Left renal pelvis (tissue), 4 donors: ENCODE results near the gene VWA3B. TPM values are rescaled to one million over a fixed set of nuclear protein-coding genes. Genes with fewer than 3 reads are reported as not detected.
"Not testable (repeated sequence)": the region's sequence is repeated elsewhere in the genome, so short reads cannot be mapped to it uniquely, and the experiment has no call there.

Experiments
- DNase-seq, 4 donors: peaks; one replicate each; pipeline ENCODE4 v3.0.0-alpha.2; 2013; ENCODE audit warnings: low read depth in 4 of 4, low spot score in 3 of 4
- polyA plus RNA-seq, 4 donors: library from polyadenylated mRNA; unstranded; fragments of 120-200 nt; gene quantifications; one replicate each; pipeline ENCODE4 v1.2.1, GENCODE V29; 2013; ENCODE audit not compliant: insufficient read length in 4 of 4

Gene VWA3B
- polyA plus RNA-seq, 4 donors: 0.26 to 0.94 (median 0.70) TPM

DNA sequence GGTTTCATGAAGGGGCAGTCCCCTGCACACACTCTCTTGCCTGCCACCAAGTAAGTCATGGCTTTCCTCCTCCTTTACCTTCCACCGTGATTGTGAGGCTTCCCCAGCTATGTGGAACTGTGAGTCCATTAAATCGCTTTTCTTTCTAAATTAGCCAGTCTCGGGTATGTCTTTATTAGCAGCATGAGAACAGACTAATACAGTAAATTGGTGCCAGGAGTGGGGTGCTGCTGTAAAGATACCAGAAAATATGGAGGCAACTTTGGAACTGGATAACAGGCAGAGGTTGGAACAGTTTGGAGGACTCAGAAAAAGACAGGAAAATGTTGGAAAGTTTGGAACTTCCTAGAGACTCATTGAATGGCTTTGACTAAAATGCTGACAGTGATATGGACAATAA, 233.2 kb downstream of the VWA3B start:
- not testable (repeated sequence) for DNase-seq

DNA sequence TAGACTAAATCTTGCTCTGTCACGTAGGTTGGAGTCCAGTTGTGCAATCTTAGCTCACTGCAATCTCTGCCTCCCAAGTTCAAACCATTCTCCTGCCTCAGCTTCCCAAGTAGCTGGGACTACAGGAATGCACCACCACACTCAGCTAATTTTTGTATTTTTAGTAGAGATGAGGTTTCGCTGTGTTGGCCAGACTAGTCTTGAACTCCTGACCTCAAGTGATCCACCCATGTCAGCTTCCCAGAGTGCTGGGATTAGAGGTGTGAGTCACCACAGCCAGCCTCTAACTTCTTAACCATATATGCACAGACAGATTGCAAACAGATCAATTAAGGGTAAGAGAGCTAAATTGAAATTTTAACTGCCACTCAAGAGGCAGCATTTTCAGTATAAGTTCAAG, 237.2 kb downstream of the VWA3B start:
- no peak for DNase-seq

DNA sequence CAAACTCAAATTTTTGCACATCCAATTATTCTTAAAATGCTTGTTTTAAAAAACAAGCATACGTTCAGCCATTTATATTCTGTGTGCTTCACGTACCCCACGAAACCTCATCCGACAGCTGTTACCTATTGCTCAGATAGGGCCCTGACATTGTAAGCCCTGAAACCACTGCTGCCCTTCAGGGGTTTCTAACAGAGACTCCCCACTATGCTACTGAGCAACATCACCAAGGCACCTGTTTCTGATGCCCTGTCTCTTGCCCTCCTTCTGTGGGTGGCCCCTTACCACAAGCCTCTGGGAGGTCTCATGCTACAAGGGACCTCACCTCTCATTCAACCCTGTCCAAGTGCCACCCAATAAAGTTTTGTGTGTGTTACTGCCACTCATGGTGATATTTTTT, 240.8 kb downstream of the VWA3B start:
- DNase-seq: no peak

DNA sequence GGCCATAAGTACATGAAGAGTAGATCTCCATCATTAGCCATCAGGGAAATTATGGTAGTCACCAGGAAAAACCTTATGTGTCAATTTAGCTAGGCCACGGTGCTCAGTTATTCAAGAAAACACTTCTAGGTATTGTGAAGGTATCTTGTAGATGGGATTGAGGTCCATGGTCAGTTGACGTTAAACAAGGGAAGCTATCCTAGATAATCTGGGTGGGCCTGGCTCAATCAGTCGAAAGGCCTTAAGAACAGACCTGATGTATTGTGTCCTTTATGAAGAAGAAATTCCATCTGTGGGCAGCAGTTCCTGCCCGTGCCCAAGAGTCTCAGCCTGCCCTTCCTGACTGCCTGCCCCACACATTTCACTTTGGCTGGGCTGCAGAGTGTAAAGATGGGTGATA, 242.6 kb downstream of the VWA3B start:
- no peak for DNase-seq

DNA sequence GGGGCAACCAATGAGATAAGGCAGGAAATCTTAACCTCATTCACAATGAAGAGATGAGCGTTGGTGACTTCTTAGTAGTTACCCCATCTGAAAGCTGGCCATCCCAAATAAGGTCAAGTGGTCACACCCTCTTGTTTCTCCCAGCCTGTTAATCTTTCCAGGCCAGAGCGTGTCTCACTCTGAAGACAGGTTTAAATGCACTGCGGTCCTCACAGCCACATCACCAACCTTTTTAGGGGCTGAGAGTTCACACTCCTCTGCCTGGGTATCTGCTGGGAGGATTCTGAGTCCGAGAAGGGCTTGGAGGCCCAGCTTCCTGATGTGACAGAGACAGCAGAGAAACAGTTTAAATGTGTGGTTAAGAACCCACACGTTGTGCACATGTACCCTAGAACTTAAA, 246.0 kb downstream of the VWA3B start:
- DNase-seq: no peak

DNA sequence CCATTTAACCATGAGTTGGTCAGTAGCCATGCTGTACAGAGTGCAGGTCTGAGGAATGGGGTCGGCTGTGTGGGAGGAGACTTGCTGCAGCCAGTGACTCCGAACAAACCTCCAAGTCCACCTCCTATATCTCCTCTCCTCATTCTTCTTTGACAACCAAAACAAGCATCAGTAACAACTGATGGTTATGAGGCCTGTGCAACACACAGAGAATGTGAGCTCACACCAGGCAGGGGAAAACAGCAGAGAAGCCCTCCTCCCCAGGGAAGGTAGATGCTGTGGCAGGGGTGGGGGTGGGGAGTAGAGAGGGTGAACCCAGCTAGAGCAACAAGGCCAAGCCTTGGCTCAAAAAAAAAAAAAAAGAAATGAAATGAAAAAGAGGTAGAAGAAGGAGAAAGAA, 247.0 kb downstream of the VWA3B start:
- DNase-seq: no peak

DNA sequence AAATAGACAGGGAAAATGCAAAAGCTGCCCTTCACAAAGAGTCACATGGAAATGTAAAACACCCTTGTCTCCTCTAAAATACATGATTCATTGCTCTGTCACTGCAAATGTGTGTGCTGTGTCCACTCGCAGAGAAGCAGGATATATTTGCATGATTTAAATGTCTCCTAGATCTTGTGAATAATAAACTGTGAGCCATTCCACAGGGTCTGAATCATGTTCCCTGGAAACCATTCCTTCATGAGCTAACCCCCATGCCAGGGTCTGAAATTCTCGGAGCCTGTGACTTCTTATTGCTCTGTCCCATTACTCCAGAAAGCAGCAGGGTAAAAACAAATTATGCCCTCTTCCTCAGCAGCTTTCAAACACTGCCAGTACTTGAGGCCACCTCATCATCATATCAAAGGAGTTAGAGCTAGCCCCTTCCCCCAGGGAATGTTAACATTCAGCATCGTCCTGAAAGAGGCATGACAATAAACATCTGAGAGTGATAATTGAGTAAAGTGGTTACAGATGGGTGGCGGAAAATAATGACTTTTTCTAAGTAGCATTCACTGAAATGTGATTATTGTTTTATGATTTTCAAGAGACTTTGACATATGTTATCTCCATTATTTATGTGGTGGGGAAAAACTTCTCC, 247.6 kb downstream of the VWA3B start:
- no peak for DNase-seq

DNA sequence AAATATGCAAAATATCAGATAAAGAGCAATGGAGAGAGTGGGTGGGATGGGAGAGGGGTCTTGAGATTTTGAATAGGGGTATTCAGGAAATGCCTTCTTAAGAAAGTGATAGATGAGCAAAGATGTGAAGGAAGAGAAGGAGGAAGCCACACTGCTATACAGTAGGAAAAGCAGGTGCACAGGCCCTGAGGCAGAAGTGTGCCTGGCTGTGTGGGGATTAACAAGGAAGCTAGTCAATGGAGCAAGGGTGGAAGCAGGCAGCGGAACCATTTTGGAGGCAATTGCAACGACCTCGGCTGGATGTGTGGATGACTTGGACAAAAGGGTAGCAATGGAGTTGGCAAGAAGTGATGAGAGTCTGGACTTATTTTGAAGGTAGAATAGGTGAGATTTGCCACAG, 248.3 kb downstream of the VWA3B start:
- no peak for DNase-seq

DNA sequence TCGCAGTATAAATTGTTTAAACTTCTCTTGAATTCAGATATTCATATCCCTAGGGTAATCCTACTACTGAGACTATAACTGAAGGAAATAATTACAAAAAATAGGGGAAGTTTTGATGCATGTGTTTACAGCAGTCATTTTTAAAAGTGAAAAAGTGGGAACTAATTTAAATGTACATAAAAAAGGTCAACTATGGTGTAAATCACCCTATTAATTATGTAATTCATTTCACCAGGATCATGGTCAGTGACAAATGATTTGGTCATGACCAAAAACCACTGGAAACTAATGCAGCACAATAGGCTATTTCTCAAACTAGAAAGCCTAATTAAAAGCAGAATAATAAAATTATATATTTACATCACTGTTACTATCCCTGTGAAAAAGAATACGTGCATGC, 254.3 kb downstream of the VWA3B start:
- no peak for DNase-seq

DNA sequence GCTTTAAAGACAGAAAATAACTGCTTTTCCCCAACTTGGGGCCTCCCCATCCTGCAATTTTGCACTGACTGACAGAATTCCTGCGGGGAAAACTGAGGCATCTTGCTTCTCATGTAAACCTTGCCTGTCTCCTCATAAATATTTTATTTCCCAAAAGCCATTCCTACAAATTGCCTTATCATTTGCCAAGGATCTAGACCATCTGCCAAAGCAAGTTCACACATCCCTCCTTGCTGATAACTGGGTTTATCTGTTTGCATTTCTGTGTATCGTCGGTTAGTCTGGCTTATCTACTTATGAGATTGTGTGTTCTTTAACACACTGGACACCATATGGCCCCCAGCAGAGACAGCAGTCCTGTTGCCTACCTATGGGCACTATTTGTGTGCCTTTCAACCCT, 256.3 kb downstream of the VWA3B start:
- DNase-seq: no peak

DNA sequence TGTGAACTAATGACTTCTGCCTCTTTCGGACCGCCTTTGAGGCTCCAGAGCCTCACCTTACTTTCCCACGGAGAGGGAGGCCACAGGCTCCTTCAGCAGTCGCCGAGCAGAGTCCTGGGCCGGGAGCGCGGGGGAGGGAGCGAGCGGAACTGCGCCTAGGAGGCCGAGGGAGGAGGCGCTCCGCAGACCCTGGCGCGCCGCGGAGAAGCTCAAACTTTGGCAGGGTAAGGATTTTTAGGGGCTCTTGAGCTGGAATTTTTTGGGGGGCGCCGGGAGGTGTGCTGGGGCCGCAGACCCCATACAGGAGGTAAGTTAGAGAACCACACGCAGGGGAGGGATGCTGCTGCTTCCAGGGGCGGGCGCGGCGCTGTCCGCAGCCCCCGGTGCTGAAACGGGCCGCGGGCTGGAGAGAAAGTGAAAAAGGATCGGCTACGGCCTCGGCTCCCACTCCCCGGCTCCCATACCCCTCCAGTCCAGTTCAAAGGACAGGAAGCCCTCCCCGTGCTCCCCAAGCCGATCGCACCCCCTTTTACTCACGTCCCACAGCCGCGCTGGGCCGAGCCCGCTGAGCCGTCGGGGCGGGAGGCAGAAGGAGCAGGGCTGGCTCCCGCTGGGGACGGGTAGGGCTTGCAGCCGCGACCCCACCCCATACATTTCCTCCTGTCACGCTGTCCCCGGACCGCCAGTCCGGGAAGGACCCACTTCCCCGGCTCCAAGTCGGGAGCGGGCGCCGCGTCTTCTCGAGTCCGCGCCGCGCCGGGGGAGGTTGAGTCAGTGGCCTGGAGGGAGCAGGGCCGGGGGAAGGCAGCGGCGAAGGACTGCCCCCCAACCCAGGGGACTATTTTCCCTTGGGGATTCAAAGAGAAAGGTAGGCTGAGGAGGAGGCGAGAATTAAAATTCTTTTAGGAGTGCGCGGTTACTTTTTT, 259.6 kb downstream of the VWA3B start, which contains the start of gene CNGA3:
Gene CNGA3 (plus strand): TSS at position 146 of the 926 bp plus-strand sequence. CDS start 23,520 bp downstream, outside the sequence.
- peak; percentile 8 to 45 (median 24) for DNase-seq

DNA sequence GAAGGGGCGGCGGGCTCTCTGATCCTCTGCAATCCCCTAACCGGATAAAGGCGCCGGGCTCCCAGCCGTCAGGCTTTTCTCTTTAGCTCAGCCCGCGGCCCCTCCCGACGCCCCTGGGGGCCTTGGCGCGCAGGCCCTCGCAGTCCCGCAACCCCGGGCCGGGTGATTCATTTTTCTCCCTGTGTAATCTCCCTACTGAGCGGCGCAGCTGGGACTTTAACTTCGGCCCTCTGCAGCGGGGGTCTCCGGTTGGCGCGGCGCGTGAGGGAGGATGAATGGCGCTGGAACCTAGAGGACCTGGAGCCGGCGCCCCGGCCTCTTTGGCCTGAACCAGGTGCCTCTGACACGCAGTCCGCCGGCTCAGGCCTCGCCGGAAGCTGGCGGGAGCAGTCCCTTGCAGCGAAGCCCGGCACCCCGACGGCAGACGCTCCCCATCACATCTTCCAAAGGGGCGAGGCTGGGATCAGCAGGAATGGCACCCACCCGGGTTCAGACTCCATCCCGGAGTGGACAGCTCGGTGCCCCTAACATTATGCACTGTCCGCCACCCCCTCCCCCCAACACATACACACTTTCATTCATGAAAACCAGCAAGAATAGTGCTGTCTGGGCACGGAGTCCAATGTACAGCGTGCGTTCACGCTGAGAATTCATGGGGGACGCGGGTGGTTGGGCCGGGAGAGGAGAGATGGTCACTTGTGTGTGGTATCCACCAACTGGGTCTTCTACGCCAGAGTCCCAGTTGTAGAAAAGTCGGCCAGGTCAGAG, 260.5 kb downstream of the VWA3B start:
- DNase-seq: no peak

DNA sequence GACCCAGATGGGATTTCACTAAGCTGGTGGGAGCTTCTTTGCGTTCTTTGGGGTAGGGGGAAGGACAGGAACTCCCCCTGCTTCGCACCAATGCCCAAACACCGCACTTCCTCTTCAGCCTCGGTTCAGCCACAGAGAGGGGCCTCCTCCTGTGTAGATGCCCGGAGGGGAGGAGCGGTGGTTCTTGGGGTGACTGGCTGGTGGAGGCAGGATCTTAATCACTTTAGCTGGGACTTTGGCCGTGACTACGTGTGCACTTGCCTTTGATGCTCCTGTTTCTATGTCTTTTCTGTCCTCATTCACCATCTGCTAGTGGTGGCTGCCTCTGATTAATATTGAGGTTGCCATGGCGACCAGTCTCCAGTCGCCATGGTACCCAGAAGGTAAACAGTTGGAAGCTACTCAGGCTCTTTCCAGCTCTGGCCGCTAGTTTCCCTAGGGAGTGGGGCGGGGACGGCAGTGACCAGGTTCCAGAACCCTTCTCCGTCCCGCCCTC, 261.1 kb downstream of the VWA3B start:
- no peak for DNase-seq

DNA sequence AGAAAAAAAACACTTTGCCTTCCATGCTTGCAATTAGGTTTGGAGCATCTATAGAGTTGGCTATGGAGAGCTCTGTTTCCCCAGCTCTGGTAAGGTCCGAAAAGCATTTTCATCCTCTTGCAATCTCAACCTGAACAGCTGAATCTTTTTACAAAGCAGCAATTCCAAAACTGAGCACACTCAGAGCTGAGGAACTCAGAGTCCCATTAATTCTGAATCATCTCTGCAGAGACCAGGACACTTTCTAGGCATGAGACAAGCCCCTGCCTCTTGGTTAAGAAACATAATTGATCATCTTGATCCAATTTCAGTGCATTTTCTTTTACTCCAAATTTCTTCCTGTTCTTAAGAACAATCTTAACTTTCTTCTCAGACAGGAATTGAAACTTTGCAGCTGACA, 263.4 kb downstream of the VWA3B start:
- no peak for DNase-seq

DNA sequence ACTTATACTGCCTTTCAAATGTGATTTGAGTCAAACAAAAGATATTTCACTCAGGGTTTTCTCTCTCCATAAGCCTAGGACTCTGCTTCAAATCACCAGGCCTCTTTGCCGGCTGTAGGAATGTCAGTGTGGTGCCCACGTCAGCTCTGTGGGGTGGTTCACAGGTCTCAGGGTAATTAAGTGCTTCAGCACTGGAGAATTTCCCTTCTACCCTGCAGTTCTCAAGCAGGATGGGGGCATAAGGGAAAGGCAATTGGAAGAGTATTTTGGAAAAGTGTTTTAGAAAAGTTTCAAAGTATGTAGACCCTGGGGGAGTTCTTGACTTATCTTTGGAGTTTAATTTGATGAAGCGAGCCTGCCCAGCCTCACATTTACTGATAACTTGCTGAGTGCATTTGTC, 268.9 kb downstream of the VWA3B start:
- no peak for DNase-seq

DNA sequence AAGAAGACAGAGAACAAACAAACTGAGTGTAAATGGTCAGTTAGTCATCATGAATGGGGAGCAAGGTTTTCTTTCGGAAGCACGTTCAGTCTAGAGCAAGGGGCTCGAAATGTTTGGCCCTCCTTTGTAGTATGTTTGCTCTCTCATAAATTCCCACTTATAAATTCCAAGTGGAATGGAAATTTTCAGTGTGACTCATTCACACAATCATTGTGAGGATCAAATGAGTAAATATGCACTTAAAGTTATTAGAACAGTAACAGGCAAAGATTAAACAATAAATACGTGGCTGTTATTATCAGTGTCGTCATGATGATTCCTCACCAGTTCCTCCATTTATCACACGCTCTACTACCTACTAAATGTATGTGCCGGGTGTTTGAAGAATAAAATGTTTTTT, 269.8 kb downstream of the VWA3B start:
- DNase-seq: no peak

DNA sequence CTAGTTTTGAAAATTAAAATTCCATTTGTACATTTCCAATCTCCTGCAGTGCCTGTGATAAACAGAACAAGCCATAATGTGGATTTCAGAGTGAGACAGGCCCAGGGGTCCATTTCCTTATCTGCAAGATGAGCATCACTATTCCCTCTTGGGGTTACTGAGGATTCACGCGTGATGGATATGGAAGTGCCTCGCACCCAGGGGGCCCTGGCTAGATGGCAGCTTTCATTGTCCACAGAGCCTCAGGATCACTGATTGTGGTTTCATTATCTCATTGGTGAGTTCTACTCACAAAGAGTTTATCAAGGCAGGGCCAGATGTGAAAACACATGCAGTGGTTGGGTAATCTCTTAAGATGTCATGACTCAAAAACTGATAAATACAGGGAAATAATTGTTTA, 270.9 kb downstream of the VWA3B start:
- DNase-seq: no peak

DNA sequence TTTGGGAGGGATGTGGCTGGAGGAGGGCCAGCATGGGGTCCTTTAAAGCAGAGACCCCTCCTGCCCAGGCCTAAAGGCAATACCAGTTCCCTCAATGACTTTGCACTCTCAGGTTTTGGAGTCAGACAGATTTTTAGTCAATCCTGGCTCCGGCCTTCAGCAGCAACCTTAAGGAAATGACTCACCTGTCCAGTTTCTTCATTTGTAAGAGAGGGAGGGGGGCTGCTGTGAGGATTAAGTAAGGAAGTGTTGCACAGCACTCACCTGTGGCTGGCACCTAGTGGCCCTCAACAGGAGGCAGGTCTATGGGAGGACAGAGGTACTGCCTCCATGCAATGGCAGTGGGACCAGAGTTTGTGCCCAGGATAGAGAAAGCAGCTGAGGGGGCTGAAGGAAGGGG, 273.0 kb downstream of the VWA3B start:
- DNase-seq: no peak
